MCF 10A (cell line): ENCODE data around the gene XYLT1. TPM values are rescaled to one million over a fixed set of nuclear protein-coding genes. Genes with fewer than 3 reads are reported as not detected.

Source experiments
- BruUV-seq: library from RNA; stranded (reverse); fragments of 400-500 nt; replicated peaks from 2 replicates; lab custom pipeline; 2021; lab: Mats Ljungman, UMichigan
- CTCF ChIA-PET: fragments of 300-600 bp; sonication (Branson Sonifier 250); formaldehyde crosslinking; extraction: SDS; loops from one replicate; lab custom pipeline; 2021; ENCODE audit warnings: antibody characterized with exemption, inconsistent platforms; lab: Yijun Ruan, JAX
- POLR2A ChIA-PET: fragments of 300-600, 350-650 bp; sonication (Branson Sonifier 250); formaldehyde crosslinking; extraction: SDS; loops from one replicate; lab custom pipeline; 2020; ENCODE audit warnings: antibody characterized with exemption, inconsistent platforms; lab: Yijun Ruan, JAX
- DNase-seq: peaks from one replicate; pipeline ENCODE4 v3.0.0-alpha.2; 2018; ENCODE audit not compliant: unreplicated experiment
- H3K27ac Mint-ChIP-seq: one replicate; pipeline ENCODE4 v1.8.0; 2022; ENCODE audit warnings: mild to moderate bottlenecking, low read depth, mixed read lengths; ENCODE audit not compliant: unreplicated experiment
- H3K27me3 Mint-ChIP-seq: one replicate; pipeline ENCODE4 v1.8.0; 2022; ENCODE audit warnings: mixed read lengths; ENCODE audit not compliant: insufficient read depth, unreplicated experiment
- H3K36me3 Mint-ChIP-seq: one replicate; pipeline ENCODE4 v1.8.0; 2022; ENCODE audit warnings: mild to moderate bottlenecking, moderate library complexity, mixed read lengths; ENCODE audit not compliant: insufficient read depth, unreplicated experiment
- H3K4me1 Mint-ChIP-seq: one replicate; pipeline ENCODE4 v1.8.0; 2022; ENCODE audit warnings: mixed read lengths; ENCODE audit not compliant: insufficient read depth, unreplicated experiment
- H3K4me3 Mint-ChIP-seq: one replicate; pipeline ENCODE4 v1.8.0; 2022; ENCODE audit warnings: mild to moderate bottlenecking, moderate library complexity, mixed read lengths; ENCODE audit not compliant: unreplicated experiment
- H3K9me3 Mint-ChIP-seq: one replicate; pipeline ENCODE4 v1.8.0; 2022; ENCODE audit warnings: mixed read lengths; ENCODE audit not compliant: unreplicated experiment
- CTCF ChIP-seq: fragments of 200-600 bp; IDR thresholded peaks from one replicate; pipeline ENCODE4 v1.8.0; 2022; ENCODE audit warnings: antibody characterized with exemption, mild to moderate bottlenecking; ENCODE audit not compliant: unreplicated experiment
- intact Hi-C: fragments of 100-400 bp; cut with micrococcal nuclease; formaldehyde crosslinking; loops from 2 replicates; pipeline ENCODE4 v1.14.1; 2022
- total RNA-seq: library from RNA; stranded (reverse); gene quantifications from 2 replicates; pipeline ENCODE4 v1.2.3, GENCODE V29; 2022

The XYLT1 gene
- total RNA-seq, 1 experiment from 2014 or later: not detected

GRCh38 chr16:17080105-17080504, 390.7 kb downstream of the XYLT1 start:
- Mint-ChIP-seq H3K36me3 (peaks cover 6% of the 10 kb centered on the region), H3K4me3 (no peak overlapping the region), H3K9me3 (peaks cover 21% of the 10 kb centered on the region), H3K27me3 (no peaks in the 10 kb centered on the region), H3K4me1 (no peaks in the 10 kb centered on the region), H3K27ac (no peak overlapping the region)
- CTCF ChIA-PET: no interaction called here
- POLR2A ChIA-PET: no interaction called here
- no peak for DNase-seq
- TF ChIP-seq CTCF: no peak
- no TSS peak for BruUV-seq
- intact Hi-C loops: no loop called here

- Mint-ChIP-seq H3K27me3 (no peaks in the 10 kb centered on the region), H3K27ac (no peak overlapping the region), H3K36me3 (peaks cover 6% of the 10 kb centered on the region), H3K9me3 (peaks cover 21% of the 10 kb centered on the region), H3K4me1 (no peaks in the 10 kb centered on the region), H3K4me3 (no peak overlapping the region)
- POLR2A ChIA-PET: no interaction called here
- no peak for TF ChIP-seq CTCF
- no peak for DNase-seq
- intact Hi-C loops: no loop called here
- CTCF ChIA-PET: no interaction called here
- BruUV-seq: no TSS peak
These were observed 391.7 kb downstream of the XYLT1 start for GRCh38 chr16:17078931-17079631.

GRCh38 chr16:17076818-17077498, 393.8 kb downstream of the XYLT1 start:
- no peak overlapping the region for H3K4me3 Mint-ChIP-seq
- peaks cover 6% of the 10 kb centered on the region for H3K36me3 Mint-ChIP-seq
- POLR2A ChIA-PET: no interaction called here
- no peaks in the 10 kb centered on the region for H3K27me3 Mint-ChIP-seq
- H3K4me1 Mint-ChIP-seq: no peaks in the 10 kb centered on the region
- BruUV-seq: no TSS peak
- DNase-seq: no peak
- peaks cover 21% of the 10 kb centered on the region for H3K9me3 Mint-ChIP-seq
- intact Hi-C loops: no loop called here
- CTCF ChIA-PET: no interaction called here
- no peak for TF ChIP-seq CTCF
- no peak overlapping the region for H3K27ac Mint-ChIP-seq

- no peak overlapping the region for H3K27ac Mint-ChIP-seq
- H3K36me3 Mint-ChIP-seq: peaks cover 6% of the 10 kb centered on the region
- ChIA-PET POLR2A (no interaction called here), CTCF (no interaction called here)
- H3K4me3 Mint-ChIP-seq: no peak overlapping the region
- H3K9me3 Mint-ChIP-seq: peaks cover 21% of the 10 kb centered on the region
- intact Hi-C loops: no loop called here
- H3K27me3 Mint-ChIP-seq: no peaks in the 10 kb centered on the region
- no peaks in the 10 kb centered on the region for H3K4me1 Mint-ChIP-seq
- no peak for TF ChIP-seq CTCF
- no peak for DNase-seq
- no TSS peak for BruUV-seq
These were observed 394.5 kb downstream of the XYLT1 start for GRCh38 chr16:17076092-17076754.
